ENCODE data around the gene TRAF5. TPM values are rescaled to one million over a fixed set of nuclear protein-coding genes. Genes with fewer than 3 reads are reported as not detected.

Gene TRAF5
- total RNA-seq, 1 donor from 2014 or later, result 14.4 TPM

DNA sequence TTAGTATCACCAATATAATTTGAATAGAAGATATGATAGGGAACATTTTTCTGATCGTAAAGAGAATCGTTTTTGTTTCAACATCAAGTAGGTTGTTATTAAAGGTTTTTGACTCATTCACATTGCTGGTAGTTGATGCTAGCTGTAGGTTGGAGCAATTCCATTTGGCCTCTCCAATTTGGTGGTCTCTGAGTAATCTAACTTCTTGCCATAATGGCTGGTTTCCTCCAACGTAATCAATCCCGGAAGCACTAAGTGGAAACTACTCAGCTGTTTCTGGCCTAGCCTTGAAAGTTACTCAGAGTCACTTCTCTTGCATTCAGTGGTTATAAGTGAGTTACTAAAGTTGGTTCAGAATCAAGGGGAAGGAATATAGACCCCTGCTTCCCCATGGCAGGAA lies 41.4 kb upstream of the TRAF5 start:
- Mint-ChIP-seq H3K4me3 (ENCODE audit: unreplicated experiment) (no peak overlapping the region), H3K36me3 (ENCODE audit: low read depth, unreplicated experiment) (peaks cover 6% of the 10 kb centered on the region), H3K27me3 (ENCODE audit: low read depth, unreplicated experiment) (no peaks in the 10 kb centered on the region), H3K27ac (ENCODE audit: unreplicated experiment) (no peak overlapping the region), H3K4me1 (ENCODE audit: low read depth, unreplicated experiment) (peaks cover 2% of the 10 kb centered on the region), H3K9me3 (ENCODE audit: unreplicated experiment) (no peaks in the 10 kb centered on the region)
- H3K4me3 ChIP-seq (ENCODE audit: insufficient read depth, low read depth, low read length), result no peak overlapping the region
- peaks cover 32% of the 10 kb centered on the region for H3K36me3 ChIP-seq (ENCODE audit: insufficient read depth, low read length)
- H3K27ac ChIP-seq (ENCODE audit: low read depth, low read length), result no peak overlapping the region
- DNase-seq (ENCODE audit: low read depth), result peak; percentile 77
- H4K20me1 ChIP-seq (ENCODE audit: insufficient read depth, low read length), result no peaks in the 10 kb centered on the region
- no peak overlapping the region for H3K4me2 ChIP-seq (ENCODE audit: low read length)
- TF ChIP-seq CTCF (IDR thresholded peaks at IDR 0.05; ENCODE audit: insufficient read depth, low read depth, low read length) (no peak), EZH2 (IDR thresholded peaks at IDR 0.05; ENCODE audit: insufficient read depth, low read length) (no peak)
- H3K79me2 ChIP-seq (ENCODE audit: insufficient read depth, low read length), result no peaks in the 10 kb centered on the region
- H2AFZ ChIP-seq (ENCODE audit: low read depth, low read length), result no peak overlapping the region
- H3K9ac ChIP-seq (ENCODE audit: low read length), result no peak overlapping the region
- H3K4me1 ChIP-seq (ENCODE audit: insufficient read depth, low read length), result peaks cover 4% of the 10 kb centered on the region
- no peaks in the 10 kb centered on the region for H3K9me3 ChIP-seq (ENCODE audit: insufficient read depth, low read depth, low read length)
- no peaks in the 10 kb centered on the region for H3K27me3 ChIP-seq (ENCODE audit: insufficient read depth, low read length)
- FAIRE-seq, result peak; percentile 20

- DNase-seq (ENCODE audit: low read depth) (no peak), FAIRE-seq (no peak)
- Mint-ChIP-seq H3K36me3 (ENCODE audit: low read depth, unreplicated experiment) (peaks cover 15% of the 10 kb centered on the region), H3K4me3 (ENCODE audit: unreplicated experiment) (no peak overlapping the region), H3K9me3 (ENCODE audit: unreplicated experiment) (no peaks in the 10 kb centered on the region), H3K4me1 (ENCODE audit: low read depth, unreplicated experiment) (no peaks in the 10 kb centered on the region), H3K27ac (ENCODE audit: unreplicated experiment) (no peak overlapping the region), H3K27me3 (ENCODE audit: low read depth, unreplicated experiment) (no peaks in the 10 kb centered on the region)
- no peaks in the 10 kb centered on the region for H3K27me3 ChIP-seq (ENCODE audit: insufficient read depth, low read length)
- H2AFZ ChIP-seq (ENCODE audit: low read depth, low read length), result no peak overlapping the region
- H3K4me2 ChIP-seq (ENCODE audit: low read length), result no peak overlapping the region
- H3K4me3 ChIP-seq (ENCODE audit: insufficient read depth, low read depth, low read length), result no peak overlapping the region
- no peaks in the 10 kb centered on the region for H3K4me1 ChIP-seq (ENCODE audit: insufficient read depth, low read length)
- no peaks in the 10 kb centered on the region for H3K79me2 ChIP-seq (ENCODE audit: insufficient read depth, low read length)
- H4K20me1 ChIP-seq (ENCODE audit: insufficient read depth, low read length), result peaks cover 4% of the 10 kb centered on the region
- H3K36me3 ChIP-seq (ENCODE audit: insufficient read depth, low read length), result peaks cover 36% of the 10 kb centered on the region
- no peaks in the 10 kb centered on the region for H3K9me3 ChIP-seq (ENCODE audit: insufficient read depth, low read depth, low read length)
- H3K27ac ChIP-seq (ENCODE audit: low read depth, low read length), result no peak overlapping the region
- TF ChIP-seq CTCF (IDR thresholded peaks at IDR 0.05; ENCODE audit: insufficient read depth, low read depth, low read length) (no peak), EZH2 (IDR thresholded peaks at IDR 0.05; ENCODE audit: insufficient read depth, low read length) (no peak)
- H3K9ac ChIP-seq (ENCODE audit: low read length), result no peak overlapping the region
These were observed 39.4 kb upstream of the TRAF5 start for GRCh38 chr1:211287218-211287617.

DNA sequence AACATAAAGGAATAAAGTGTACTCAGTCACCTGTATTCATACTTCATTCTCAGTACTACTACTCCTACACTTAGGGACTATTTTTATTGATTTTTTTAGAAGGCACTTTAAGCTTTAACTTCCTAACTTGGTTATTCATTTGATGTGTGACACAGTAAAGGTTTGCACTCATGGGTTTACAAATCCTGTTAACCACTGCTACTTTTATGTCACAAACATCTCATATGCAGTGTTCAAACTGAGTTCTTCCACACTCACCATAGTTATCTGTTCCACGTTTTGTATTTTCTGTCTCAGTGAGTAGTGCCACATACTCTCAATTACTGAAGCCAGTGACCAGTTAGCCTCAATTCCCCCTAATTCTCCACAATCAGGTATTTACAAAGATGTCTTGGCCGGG lies 34.2 kb upstream of the TRAF5 start:
- H3K9me3 ChIP-seq (ENCODE audit: insufficient read depth, low read depth, low read length), result no peaks in the 10 kb centered on the region
- H2AFZ ChIP-seq (ENCODE audit: low read depth, low read length), result no peak overlapping the region
- H3K27me3 ChIP-seq (ENCODE audit: insufficient read depth, low read length), result no peaks in the 10 kb centered on the region
- no peak overlapping the region for H3K4me3 ChIP-seq (ENCODE audit: insufficient read depth, low read depth, low read length)
- Mint-ChIP-seq H3K4me3 (ENCODE audit: unreplicated experiment) (no peak overlapping the region), H3K9me3 (ENCODE audit: unreplicated experiment) (no peaks in the 10 kb centered on the region), H3K27me3 (ENCODE audit: low read depth, unreplicated experiment) (no peaks in the 10 kb centered on the region), H3K27ac (ENCODE audit: unreplicated experiment) (no peak overlapping the region), H3K4me1 (ENCODE audit: low read depth, unreplicated experiment) (no peaks in the 10 kb centered on the region), H3K36me3 (ENCODE audit: low read depth, unreplicated experiment) (peaks cover 16% of the 10 kb centered on the region)
- H4K20me1 ChIP-seq (ENCODE audit: insufficient read depth, low read length), result peaks cover 6% of the 10 kb centered on the region
- no peak overlapping the region for H3K9ac ChIP-seq (ENCODE audit: low read length)
- no peaks in the 10 kb centered on the region for H3K4me1 ChIP-seq (ENCODE audit: insufficient read depth, low read length)
- no peaks in the 10 kb centered on the region for H3K79me2 ChIP-seq (ENCODE audit: insufficient read depth, low read length)
- peaks cover 41% of the 10 kb centered on the region for H3K36me3 ChIP-seq (ENCODE audit: insufficient read depth, low read length)
- no peak for DNase-seq (ENCODE audit: low read depth)
- no peak for TF ChIP-seq EZH2 (IDR thresholded peaks at IDR 0.05; ENCODE audit: insufficient read depth, low read length)
- TF ChIP-seq CTCF (IDR thresholded peaks at IDR 0.05; ENCODE audit: insufficient read depth, low read depth, low read length), result no peak
- H3K4me2 ChIP-seq (ENCODE audit: low read length), result no peak overlapping the region
- no peak overlapping the region for H3K27ac ChIP-seq (ENCODE audit: low read depth, low read length)
- no peak for FAIRE-seq

Data from astrocyte (in vitro differentiated cells and primary cell).